HG03575 (cell line): Measurements from ENCODE around the gene CDC42EP5.

ENCODE experiments used
- ATAC-seq: cut with Tn5 transposase; IDR thresholded peaks from one replicate; pipeline ENCODE4 v1.9.1; 2021; ENCODE audit not compliant: unreplicated experiment, insufficient number of reproducible peaks, low FRiP score; ENCODE audit errors: extremely low read depth

The CDC42EP5 gene

DNA sequence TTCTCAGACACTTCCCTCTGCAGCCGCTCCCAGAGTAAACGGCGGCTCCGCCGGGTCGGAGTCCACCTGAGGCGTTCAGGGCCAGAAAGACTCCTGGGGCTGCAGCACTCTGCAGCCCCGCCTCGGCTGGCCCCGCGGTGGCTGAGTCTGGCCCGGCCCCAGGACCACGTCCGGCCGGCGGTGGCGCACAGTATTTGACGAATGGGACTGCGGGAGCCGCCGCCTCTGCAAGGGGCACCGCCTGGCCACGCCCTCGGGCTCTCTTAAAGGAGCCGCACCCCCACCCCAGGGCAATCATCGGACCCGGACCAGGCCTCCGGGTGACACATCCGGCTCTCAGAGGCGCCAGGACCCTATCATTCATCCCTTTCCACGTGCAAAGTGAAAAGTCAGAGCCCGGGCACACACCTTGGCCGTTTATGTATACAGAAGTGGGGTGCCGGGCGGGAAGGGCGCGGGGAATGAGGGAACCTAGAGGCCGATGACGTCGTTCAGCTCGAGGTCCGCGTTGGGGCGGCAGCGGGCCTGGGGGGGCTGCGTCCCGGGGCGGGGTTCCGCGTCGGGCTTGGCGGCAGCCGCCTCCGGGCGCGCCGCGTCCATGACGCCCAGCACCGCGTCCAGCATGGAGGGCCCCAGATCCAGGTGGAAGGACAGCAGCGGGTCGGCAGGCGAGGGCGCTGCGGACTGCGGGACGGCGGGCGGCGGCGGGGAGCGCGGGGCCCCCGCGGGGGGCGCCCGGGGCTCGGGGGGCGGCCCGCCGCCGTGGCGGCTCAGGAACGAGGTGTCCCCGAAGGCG, 8.3 kb downstream of the CDC42EP5 start:
- peak; percentile 5 for ATAC-seq

DNA sequence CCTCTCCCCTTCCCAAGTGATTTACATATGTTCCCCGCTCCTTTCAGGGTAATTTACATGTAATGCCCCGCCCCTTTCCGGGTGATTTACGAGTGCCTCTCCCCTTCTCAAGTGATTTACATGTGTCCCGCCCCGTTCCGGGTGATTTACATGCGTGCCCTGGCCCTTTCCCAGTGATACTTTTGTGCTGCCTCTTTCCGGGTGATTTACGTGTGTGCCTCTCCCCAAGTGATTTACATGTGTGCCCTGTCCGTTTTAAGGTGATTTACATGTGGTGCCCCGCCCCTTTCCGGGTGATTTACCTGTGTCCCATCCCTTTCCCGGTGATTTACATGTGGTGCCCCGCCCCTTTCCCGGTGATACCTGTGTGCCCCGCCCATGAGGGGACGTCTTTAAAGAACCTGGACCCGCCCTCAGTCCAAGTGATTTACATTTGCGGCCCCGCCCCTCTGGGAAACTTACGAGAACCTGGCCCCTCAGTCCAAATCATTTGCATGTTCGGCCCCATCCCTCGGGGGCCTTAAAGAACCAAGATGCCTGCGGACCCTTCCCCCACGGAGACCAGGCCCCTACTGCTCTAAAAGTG, 9.0 kb downstream of the CDC42EP5 start:
- peak; percentile 27 for ATAC-seq

DNA sequence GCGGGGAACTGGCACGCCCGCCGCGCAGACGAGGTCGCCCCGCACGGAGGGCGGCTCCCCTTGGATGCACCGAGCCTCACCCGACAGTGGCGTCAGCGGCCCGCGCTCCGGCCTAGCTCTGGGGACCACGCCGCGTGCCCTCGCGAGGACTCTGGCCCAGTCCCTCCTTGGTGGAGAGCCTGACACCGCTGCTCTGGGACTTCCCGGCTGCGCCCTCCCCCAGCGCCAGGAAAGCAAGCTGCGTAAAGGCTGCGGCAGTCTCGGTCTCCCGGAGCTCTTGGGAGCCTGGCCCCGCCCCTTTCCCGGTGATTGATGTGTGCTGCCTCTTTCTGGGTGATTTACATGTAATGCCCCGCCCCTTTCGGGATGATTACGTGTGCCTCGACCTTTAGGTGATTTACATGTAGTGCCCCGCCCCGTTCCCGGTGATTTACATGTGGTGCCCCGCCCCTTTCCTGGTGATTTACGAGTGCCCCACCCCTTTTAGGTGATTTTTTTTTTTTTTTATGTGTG, 9.5 kb downstream of the CDC42EP5 start, which contains the start of gene LENG9:
Gene LENG9, minus strand, starts transcription at position 248 of the 513 bp plus-strand sequence. CDS start 252 bp downstream, outside the sequence.
- peak; percentile 15 for ATAC-seq

DNA sequence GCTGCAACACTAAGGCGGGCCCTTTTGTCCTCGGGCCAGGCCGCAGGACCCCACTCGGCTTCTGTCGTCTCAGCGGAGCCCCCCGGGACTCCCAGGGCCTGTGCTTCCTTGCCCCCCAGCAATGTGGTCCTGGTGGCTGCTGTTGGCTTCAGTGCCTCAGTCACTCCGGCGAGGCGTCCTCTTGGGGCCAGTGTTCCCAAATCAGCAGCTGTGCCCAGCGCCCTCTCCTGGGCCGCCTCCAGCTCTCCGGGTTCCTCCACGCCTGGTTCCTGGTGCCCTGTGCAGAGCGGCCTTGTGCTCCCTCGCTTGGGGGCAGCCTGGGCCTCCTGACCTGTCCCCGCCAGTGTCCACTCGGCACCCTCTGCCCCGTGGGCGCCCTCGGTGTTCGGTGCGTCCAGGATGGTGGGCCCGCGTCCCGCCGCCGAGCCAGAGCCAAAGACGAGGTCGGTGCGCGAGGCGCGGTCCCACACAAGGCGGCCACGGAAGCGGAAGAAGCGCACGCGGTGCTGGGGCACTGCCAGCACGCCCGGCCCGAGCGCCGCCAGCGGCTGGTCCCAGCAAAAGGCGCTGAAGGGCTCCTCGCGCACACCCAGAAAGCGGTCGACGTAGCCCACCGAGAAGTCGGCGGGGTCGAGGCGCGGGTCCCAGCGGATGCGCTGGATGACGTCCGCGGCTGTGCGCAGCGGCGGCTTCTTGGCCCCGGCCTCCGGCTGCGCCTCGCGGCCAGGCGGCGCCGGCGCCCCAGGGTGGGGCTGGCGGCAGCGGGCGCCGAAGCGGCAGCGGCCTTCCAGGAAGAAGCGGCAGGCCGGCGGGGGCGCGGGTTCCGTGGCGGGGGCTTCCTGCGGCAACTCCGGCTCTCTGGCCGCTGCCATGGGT, 10.2 kb downstream of the CDC42EP5 start:
- ATAC-seq = no peak

DNA sequence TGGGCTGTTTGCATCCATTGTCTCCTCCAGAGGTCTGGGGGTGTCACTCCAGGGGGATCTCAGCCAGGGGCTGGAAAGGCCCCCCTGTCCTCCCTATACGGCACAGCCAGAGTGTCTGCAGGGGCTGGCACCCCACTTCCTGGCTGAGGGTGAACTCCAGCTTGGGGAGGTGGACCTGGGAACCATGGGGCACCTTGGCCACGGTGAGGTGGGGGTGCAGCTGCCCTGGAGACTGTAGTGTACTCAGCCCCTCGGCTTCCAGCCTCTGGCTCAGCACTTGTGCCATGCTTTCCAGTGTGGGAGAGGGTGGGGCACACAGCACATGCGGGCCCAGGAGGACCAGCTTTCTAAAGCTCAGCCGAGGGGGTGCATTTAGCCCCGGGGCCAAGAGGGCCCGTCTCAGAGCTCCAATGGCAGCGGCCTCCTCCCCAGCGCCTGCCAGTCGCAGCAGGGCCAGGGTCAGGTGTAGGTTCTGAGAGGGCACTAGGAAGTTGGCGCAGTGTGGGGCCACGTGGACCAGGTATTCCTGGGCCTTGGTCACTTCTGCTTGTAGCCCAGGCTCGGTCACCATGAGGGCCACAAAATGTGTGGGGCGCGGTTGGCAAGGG, 10.9 kb downstream of the CDC42EP5 start:
- ATAC-seq = no peak

DNA sequence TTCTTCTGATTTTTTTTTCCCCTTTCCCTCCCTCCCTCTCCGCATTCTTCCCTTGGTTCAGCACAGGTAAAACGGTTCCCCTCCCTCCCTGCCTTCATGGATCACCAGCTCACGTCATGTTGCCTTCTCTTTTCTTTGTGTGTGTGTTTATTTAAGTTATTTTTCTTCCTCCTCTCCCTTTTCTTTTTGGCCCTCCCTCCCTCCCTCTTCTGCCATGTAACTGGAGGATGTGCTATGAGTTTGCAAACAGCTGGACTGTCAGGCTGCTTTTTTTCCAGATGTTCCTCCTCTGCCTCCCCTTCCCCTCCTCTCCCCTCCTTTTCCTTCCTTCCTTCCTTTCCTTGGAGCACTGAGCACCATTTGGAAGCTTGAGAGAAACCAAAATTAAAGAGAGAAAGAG, 11.5 kb downstream of the CDC42EP5 start:
- ATAC-seq = no peak

DNA sequence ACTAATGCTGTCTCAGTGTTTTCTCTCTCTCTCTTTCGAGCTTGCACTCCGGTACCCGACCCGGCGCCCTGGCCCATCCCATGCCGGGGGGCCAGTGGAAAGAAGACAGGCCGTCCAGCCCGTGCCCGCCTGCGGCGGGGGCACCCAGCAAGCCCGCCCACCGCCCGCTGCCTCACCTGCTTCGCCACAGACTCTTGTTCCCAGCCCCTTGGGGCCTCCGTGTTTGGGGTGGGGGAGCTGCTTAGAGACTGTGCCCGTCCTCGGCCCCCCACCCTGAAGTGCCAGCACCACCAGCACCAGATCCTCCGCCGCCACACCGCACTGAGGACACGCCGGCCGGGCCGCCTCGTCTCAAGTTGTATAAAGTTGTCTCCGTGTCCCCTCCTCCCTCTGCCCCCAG, 11.9 kb downstream of the CDC42EP5 start:
- ATAC-seq = no peak

DNA sequence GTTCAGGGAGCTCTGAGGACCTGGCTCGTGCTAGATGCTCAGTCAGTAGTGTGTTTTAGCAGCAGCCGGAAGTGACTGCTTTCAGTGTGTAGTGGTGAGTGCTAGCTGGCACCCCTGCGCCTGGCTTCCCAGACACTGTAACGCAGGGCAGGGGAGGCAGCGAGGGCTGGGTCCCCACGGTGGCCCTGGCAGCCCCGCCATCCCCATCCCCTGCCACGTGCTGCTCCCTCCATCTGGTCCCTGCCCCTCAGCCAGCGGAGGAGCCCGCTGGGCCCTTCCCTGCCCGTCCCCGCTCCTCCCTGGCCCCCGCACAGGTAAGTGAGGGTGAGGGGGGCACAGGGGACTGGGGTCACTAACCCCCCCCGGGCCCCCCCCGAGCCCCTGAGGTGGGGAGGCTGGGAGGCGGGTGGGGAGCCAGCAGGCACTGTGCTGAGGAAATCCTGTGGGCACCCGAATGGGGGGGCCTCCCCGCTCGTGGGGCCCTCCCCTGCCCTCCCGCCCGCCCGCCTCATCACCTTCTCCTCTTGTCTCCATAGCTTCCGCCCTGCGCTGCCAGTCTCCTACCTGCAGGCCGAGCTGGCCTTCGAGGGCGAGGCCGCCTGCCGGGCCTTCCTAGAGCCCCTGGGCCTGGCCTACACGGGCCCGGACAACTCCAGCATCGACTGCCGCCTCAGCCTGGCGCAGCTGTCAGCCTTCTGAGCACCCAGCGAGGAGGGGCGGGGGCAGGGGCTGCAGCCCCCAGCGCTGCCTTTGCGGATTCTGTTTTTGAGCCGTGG, 12.7 kb downstream of the CDC42EP5 start:
- ATAC-seq = no peak

DNA sequence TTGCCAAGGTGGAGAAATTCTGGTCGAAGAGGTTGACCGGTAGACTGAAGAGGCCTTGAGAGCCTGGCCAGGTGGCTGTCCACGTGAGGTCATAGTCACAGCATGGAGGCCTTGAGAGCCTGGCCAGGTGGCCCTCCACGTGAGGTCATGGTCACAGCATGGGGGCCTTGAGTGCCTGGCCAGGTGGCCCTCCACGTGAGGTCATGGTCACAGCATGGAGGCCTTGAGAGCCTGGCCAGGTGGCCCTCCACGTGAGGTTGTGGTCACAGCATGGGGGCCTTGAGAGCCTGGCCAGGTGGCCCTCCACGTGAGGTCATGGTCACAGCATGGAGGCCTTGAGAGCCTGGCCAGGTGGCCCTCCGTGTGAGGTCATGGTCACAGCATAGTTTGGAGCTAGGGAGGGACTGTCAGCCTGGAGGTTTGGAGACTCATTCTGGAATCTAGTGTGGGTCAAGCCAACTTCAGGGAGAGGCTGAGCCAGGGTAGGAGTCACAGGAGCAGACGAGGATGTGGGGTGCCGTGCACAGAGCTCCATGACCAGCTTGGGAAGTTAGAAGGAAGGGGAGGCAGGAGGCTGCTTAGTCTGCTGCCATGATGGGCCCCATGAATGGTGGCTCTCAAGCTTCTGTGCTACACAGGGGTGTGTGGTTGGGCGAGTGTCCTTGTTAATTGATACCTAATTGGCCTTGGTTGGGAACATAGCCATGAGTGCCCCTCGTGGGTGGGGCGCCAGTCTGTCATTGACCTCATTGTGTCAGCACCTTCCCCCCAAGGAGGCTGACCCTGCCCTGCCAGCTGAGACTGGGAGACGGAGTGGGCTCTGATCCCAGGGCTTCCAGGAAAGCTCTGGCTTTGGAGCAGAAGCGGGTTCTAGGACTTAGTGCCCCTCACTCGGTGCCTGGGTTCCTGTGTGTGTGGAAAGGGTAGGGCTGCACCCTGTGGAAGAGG, 13.5 kb downstream of the CDC42EP5 start:
- ATAC-seq = no peak

DNA sequence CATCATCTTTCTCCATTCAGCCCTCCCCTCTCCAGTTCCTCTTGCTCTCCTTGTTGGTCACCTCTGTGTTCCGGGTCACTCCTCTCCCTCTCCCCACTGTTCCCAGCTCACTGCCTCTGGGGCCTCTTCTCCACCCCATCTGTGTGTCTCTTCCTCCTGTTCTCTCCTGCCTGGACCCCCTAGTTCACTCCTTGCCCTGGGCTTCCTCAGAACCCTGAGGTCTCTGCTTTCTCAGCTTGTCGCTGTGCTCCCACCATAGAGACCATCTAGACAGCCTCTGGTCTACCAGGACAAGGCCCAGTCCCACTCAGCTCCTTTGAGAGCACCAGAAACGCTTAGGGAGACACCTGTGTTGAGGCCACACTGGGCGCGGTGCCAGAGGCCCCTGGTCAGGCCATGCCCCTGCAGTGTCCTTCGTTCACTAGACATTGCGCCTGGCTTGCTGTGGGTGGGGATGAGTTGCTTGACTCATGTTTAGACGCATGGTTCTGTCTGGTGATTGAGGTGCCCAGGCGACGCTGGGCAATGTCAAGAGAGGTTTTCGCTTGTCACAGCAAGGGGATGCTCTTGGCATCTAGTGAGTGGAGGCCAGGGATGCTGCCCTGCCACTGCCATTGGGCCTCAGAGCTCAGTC, 14.3 kb downstream of the CDC42EP5 start:
- ATAC-seq = no peak

DNA sequence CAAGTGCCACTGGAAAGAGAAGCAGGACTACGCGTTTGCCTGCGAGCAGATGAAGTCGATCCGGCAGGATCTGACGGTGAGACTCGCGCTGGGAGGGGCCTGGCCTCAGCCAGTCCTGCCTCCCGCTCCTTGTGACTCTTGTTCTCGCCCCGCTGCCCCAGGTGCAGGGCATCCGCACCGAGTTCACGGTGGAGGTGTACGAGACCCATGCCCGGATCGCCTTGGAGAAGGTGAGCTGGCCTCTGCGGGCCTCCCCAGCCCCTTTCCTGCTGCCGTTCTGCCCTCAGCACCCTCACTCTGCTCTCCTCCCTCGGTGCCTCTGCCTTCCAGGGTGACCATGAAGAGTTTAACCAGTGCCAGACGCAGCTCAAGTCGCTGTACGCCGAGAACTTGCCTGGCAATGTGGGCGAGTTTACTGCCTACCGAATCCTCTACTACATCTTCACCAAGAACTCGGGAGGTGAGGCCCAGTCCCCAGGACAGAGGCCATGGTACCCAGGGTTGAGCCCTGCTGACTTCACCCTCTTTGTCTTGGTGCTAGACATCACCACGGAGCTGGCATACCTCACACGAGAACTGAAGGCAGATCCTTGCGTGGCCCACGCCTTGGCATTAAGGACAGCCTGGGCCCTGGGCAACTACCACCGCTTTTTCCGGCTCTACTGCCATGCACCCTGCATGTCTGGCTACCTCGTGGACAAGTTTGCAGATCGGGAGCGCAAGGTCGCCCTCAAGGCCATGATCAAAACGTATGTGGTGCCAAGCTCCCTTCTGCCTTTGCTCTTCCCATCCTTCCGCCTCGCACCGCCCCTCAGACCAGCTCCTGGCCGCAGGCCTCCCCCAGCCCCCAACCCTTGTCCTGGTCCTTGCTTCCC, 15.1 kb downstream of the CDC42EP5 start:
- no peak for ATAC-seq

DNA sequence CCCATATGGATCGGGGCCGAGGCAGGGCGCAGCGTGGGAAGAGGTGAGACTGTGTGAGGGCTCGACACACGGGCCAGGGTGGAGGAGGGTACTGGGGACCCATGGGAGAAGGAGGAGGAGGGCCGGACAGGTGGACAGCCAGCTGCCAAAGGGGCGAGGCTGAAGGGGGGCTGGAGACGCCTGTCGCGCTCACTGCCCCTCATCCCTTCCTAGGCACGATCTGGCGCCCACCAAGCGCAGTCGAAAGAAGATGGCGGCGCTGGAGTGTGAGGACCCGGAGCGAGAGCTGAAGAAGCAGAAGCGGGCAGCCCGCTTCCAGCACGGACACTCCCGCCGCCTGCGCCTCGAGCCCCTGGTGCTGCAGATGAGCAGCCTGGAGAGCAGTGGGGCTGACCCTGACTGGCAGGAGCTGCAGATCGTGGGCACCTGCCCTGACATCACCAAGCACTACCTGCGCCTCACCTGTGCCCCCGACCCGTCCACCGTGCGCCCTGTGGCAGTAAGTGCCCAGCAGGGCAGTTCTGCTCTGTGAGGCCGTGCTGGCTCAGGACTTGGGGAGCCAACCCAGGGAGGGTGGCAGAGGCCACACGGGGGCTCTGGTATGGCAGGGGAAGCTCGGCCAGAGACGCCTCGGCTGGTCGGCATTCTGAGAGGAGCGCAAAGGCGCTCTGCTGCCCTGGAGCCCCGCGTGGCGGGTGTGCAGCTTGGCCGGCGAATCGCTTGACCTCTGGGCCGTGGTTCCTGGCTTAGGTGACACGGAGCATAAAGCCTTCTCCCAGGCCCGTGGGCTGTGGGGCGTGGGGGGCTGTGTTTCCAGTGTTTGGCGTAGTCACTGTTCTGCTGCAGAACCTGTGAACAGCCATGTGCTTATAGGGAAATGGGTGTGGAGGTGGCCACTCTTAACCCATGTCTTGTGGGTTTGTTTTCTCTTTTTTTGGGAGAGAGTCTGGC, 16.4 kb downstream of the CDC42EP5 start:
- no peak for ATAC-seq

DNA sequence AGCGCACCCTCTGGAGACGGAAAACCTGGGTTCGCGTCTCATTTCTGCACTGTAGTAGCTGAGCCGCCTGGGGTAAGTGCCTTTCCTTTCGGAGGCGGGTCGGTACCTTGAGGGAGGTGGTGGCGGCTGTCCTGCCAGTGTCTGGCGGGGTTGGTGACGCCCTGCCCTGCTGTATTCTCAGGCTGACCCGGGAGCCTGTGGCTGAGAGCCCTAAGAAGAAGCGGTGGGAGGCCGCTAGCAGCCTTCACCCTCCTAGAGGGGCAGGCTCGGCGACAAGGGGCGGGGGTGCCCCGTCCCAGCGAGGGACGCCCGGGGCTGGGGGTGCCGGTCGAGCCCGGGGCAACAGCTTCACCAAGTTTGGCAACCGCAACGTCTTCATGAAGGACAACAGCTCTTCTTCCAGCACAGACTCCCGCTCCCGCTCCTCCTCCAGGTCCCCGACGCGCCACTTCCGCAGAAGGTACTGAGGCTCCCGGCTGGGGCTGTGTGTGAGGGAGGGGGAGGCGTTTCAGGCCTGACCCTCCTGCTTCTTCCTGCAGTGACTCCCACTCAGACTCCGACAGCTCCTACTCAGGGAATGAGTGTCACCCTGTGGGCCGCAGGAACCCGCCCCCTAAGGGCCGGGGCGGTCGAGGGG, 17.2 kb downstream of the CDC42EP5 start:
- no peak for ATAC-seq

DNA sequence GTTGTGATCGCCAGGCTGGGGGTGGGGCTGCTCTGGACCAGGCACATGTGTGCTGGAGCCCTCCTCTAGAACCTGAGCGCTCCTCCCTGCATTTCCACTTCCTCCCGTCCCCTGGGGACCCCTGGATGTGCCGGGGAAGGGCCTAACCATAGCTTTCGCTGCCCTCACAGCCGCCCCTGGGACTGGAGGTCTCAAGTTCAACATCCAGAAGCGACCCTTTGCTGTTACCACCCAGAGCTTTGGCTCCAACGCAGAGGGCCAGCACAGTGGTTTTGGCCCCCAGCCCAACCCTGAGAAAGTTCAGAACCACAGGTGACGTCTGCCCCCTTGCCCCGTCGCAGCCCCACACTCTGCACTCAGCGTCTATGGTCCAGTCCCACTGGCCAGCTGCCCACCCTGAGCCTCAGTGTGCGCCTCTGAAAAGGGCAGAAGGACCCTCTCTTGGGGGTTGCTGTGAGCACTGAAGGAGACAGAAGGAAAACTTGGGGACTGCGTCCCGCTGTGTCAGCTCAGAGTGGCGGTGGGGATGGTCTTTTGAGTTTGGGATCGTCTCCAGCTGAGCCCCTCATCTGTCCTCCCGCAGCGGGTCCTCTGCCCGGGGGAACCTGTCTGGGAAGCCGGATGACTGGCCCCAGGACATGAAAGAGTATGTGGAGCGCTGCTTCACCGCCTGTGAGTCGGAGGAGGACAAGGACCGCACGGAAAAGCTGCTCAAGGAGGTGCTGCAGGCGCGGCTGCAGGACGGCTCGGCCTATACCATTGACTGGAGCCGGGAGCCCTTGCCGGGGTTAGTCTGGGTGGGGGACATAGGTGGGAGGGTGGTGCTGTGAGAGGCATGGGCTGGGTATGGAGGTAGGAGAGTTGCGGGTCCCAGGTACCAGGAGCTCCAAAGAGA, 18.1 kb downstream of the CDC42EP5 start:
- ATAC-seq = no peak
